Medulla oblongata (tissue), 1 donor: ENCODE measurements around the gene ZNF263.
"Not testable (repeated sequence)": the region's sequence is repeated elsewhere in the genome, so short reads cannot be mapped to it uniquely, and the experiment has no call there.

Experiments used
- DNase-seq: peaks from one replicate; pipeline ENCODE4 v3.0.0-alpha.2; 2015; ENCODE audit errors: extremely low spot score

The ZNF263 gene

GRCh38 chr16:3268294-3268693 lies 15.0 kb upstream of the ZNF263 start:
- DNase-seq: no peak

DNA sequence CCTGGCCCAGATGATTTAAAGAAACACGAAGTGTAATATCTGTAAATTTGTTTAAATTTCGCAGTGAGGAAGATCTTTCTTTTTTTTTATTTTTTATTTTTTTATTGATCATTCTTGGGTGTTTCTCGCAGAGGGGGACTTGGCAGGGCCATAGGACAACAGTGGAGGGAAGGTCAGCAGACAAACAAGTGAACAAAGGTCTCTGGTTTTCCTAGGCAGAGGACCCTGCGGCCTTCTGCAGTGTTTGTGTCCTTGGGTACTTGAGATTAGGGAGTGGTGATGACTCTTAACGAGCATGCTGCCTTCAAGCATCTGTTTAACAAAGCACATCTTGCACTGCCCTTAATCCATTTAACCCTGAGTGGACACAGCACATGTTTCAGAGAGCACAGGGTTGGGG lies 12.6 kb upstream of the ZNF263 start:
- DNase-seq: not testable (repeated sequence)

- not testable (repeated sequence) for DNase-seq
These were observed 12.0 kb upstream of the ZNF263 start for GRCh38 chr16:3271281-3271680.

GRCh38 chr16:3274490-3274889 lies 8.8 kb upstream of the ZNF263 start:
- DNase-seq: no peak

GRCh38 chr16:3274947-3275346 lies 8.3 kb upstream of the ZNF263 start:
- DNase-seq: no peak

DNA sequence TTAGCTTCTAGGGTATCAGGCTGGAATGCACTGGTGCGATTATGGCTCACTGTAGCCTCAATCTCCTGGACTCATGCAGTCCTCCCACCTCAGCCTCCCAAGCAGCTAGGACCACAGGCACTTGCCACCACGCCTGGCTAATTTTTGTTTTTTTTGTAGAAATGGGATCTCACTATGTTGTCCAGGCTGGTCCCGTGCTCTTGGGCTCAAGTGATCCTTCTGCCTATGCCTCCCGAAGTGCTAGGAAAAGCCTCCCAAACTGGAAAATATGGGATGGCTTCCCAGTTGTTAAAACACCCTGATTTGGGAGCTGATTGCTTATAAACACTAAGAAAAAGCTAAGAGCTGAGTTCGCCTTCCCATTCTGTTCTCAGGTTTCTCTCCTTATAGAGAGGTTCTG lies 6.6 kb upstream of the ZNF263 start:
- no peak for DNase-seq

- no peak for DNase-seq
These were observed 2.0 kb upstream of the ZNF263 start for GRCh38 chr16:3281222-3281820.

DNA sequence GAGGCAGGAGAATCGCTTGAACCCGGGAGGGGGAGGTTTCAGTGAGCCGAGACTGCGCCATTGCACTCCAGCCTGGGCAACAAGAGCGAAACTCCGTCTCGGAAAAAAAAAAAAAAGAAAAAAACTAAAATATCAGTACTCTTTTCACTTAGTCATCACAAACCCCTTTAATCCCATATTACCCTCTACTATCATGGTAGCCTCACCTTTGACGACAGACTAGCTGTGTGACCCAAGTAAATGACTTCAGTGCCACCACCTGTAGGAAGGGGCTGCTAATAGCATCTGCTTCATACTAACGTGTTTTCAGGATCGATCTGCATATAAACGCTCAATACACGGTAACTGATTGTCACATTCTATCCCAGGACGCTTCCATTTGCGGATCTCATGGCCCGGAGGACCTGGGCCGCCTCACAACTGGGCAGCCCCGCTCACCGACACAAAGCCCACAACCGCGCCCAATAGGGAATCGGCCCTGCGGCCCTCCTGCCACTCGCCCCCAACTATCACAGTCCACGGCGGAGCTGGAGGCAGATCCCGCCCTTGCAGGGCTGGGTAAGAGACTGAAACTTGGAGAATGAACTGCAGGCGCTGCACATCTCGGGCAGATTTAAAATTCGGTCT lies 1.1 kb upstream of the ZNF263 start:
- no peak for DNase-seq

DNA sequence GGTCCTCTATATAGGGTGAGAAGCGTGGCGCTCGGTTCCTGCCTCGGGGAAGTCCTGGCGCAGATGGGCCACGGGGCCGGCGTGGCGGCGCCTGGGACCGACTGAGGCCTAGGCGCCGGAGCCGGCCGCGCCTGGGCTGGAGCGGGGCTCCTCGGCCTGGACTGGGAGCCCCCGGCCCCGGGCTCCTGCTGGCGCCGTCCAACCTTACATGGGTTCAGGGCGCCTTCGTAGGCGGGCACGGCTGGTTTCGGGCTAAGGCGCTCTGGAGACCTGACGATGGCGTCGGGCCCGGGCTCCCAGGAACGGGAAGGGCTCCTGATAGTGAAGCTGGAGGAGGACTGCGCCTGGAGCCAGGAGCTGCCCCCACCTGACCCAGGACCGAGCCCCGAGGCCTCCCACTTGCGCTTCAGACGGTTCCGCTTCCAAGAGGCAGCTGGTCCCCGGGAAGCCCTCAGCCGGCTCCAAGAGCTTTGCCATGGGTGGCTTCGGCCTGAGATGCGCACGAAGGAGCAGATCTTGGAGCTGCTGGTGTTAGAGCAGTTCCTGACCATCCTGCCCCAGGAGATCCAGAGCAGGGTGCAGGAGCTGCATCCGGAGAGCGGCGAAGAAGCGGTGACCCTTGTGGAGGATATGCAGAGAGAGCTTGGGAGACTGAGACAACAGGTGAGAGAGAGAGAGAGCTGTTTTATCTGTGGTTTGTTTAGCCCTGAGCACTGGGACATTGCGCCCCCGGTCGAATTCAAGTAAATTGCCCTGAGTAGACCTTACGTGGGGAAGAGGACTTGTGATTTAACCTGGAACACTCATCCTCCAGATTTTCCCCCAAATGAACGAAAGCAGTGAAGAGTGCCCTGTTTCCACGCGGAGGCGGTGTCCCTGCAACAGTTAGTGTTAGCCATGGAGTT lies 504 bp downstream of the ZNF263 start:
- DNase-seq: no peak

DNA sequence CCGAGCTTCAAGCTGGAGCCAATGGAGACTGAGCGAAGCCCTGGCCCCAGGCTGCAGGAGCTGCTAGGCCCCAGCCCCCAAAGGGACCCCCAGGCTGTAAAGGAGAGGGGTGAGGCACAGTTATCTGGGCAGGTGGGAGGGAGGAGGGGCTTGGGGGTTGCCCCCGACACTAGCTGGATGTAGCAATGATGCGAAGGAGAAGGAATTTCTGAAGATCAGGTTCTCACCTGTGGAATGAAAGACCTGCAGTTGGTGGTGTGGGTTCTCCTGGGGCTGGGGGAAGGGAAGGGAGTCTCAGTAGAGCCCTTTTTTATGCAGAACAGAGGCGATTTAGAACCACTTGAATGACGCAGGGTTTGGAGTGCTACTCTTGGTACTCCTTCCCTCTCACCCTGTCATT lies 1.8 kb downstream of the ZNF263 start:
- no peak for DNase-seq

GRCh38 chr16:3289998-3290673 lies 6.8 kb downstream of the ZNF263 start:
- DNase-seq: no peak

DNA sequence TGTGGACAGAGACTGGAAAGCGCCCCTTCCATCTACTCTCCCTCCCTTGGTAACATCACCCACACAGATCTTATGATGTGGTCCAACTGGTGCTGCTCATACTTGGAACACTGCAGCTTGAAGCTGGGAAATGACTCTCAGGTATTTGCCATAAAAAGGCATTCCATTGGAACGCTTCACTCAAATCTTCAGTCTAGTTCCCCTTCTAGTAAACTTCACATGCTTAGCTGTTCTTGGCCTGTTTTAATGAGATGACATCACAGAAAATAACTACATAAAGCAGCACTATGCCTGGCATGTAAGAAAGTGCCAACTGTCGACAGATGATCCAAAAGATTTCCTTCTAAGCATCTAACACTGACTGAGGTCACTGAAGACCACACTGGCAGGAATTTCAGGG lies 9.3 kb downstream of the ZNF263 start:
- no peak for DNase-seq

GRCh38 chr16:3295209-3295608 lies 11.9 kb downstream of the ZNF263 start:
- DNase-seq: no peak

GRCh38 chr16:3295783-3296182 lies 12.5 kb downstream of the ZNF263 start:
- DNase-seq: peak; percentile 13

DNA sequence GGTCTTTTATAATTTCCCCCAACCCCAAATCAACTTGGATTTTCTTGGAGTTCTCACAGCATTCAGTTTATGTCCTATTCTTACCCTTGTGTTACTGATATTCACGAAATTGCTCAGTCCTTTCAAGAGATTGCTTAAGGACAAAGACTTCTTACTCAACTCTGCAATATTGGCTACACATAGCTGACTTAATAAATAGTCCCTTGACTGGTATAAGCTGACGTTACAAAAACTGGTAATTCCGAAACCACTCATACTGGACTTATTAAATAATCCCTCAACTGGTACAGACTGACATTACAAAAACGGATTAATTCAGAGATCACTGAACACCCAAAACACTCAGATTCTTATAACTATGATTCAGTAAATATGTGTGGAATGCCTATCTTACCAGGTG lies 21.1 kb downstream of the ZNF263 start:
- no peak for DNase-seq

GRCh38 chr16:3305109-3306068 lies 22.1 kb downstream of the ZNF263 start, which contains the start of the genes TIGD7 and ZNF75A:
Gene TIGD7, minus strand, starts transcription at chr16:3305430. Its CDS starts 4,816 bp downstream, at chr16:3300614.
Gene ZNF75A, plus strand, starts transcription at chr16:3305497. Its CDS starts 2,932 bp downstream, at chr16:3308429.
- peak; percentile 94 for DNase-seq

DNA sequence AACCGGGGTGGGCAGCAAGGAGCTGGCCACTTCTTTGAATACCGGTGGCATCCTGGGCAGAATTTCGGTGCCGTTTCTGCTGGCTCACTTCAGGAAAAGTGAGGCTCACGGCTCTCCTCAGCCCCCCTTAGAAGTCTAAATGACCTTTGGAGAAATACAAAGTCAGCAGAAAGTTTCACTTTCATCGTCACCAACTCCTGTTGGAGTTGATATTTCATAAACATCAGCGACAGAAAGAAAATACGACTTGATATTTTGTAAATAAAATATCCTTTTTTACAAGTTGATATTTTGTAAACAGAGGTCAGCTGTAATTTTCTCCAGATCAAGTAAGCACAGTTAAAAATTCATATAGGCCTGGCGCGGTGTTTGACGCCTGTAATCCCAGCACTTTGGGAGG lies 22.8 kb downstream of the ZNF263 start:
- DNase-seq: peak; percentile 3

GRCh38 chr16:3311496-3311895 lies 28.2 kb downstream of the ZNF263 start:
- DNase-seq: no peak

DNA sequence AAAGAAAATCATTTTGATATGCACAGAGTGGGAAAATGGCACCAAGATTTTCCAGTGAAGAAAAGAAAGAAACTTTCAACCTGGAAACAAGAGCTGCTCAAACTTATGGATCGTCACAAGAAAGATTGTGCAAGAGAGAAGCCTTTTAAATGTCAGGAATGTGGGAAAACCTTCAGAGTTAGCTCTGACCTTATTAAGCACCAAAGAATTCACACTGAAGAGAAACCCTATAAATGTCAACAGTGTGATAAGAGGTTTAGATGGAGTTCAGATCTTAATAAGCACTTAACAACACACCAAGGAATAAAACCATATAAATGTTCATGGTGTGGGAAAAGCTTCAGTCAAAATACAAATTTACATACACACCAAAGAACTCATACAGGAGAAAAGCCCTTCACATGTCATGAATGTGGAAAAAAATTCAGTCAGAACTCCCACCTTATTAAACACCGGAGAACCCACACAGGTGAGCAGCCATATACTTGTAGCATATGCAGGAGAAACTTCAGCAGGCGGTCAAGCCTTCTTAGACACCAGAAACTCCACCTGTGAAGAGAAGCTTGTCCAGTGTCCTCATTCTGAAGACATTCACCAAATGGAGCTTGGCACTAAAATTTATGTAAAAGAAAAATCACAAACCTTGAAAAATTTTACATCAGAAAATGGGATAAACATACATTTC lies 34.2 kb downstream of the ZNF263 start:
- no peak for DNase-seq

DNA sequence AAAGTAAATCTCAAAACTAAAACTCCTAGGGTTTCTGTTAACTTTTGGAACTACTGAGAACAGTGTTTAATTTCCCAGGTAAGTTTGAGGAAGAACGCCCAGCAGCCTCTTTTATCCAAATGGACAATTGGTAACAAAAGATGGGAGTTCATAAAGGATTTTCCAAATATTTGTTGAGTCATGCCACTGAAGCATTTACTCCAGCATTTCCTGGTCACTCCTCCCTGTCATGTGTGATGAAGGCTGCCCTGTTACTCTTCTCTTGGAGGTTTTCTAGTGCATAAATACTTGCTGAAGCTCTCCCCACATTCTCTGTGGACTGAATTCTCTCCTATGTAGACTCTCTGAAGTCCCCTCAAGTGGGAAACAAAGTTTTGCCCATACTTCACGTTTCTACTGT lies 38.5 kb downstream of the ZNF263 start:
- DNase-seq: no peak
